Hepatocyte (in vitro differentiated cells): ENCODE data around the gene GRPR. TPM values are rescaled to one million over a fixed set of nuclear protein-coding genes. Genes with fewer than 3 reads are reported as not detected.

ENCODE experiments used
- DNase-seq: peaks from one replicate; pipeline ENCODE4 v3.0.0-alpha.2; 2016; ENCODE audit warnings: low spot score
- H2AFZ ChIP-seq: fragments of 200-600 bp; sonication (generic); 2 replicates; pipeline ENCODE4 v1.6.0; 2016; ENCODE audit warnings: antibody characterized with exemption, mild to moderate bottlenecking
- H3K27ac ChIP-seq: fragments of 200-600 bp; sonication (generic); 2 replicates; pipeline ENCODE4 v1.5.1; 2016; ENCODE audit warnings: mild to moderate bottlenecking
- H3K27me3 ChIP-seq: fragments of 200-600 bp; sonication (generic); 2 replicates; pipeline ENCODE4 v1.6.1; 2016
- H3K36me3 ChIP-seq: fragments of 200-600 bp; sonication (generic); replicated peaks from 2 replicates; pipeline ENCODE4 v1.5.1; 2016; ENCODE audit warnings: low read depth; ENCODE audit not compliant: insufficient read depth
- H3K4me1 ChIP-seq: fragments of 200-600 bp; sonication (generic); 2 replicates; pipeline ENCODE4 v1.5.1; 2016; ENCODE audit warnings: mild to moderate bottlenecking, moderate library complexity; ENCODE audit not compliant: insufficient read depth
- H3K4me2 ChIP-seq: fragments of 200-600 bp; sonication (generic); 2 replicates; pipeline ENCODE4 v1.6.0; 2016
- H3K4me3 ChIP-seq: fragments of 200-600 bp; sonication (generic); 2 replicates; pipeline ENCODE4 v1.5.1; 2016; ENCODE audit warnings: mild to moderate bottlenecking
- H3K79me2 ChIP-seq: fragments of 200-600 bp; sonication (generic); 2 replicates; pipeline ENCODE4 v1.6.0; 2017; ENCODE audit warnings: mild to moderate bottlenecking
- H3K9me2 ChIP-seq: fragments of 200-600 bp; sonication (generic); replicated peaks from 2 replicates; pipeline ENCODE4 v1.6.0; 2017; ENCODE audit warnings: mild to moderate bottlenecking; ENCODE audit not compliant: insufficient read depth
- H3K9me3 ChIP-seq: fragments of 200-600 bp; sonication (generic); 2 replicates; pipeline ENCODE4 v1.5.1; 2016; ENCODE audit warnings: low read depth, mild to moderate bottlenecking
- H4K20me1 ChIP-seq: fragments of 200-600 bp; sonication (generic); 2 replicates; pipeline ENCODE4 v1.6.0; 2016; ENCODE audit warnings: mild to moderate bottlenecking; ENCODE audit not compliant: insufficient read depth, poor library complexity, severe bottlenecking
- CTCF ChIP-seq: fragments of 200-600 bp; sonication (generic); IDR thresholded peaks from 2 replicates; pipeline ENCODE4 v1.5.1; 2016; ENCODE audit warnings: antibody characterized with exemption, mild to moderate bottlenecking; ENCODE audit not compliant: poor library complexity
- EZH2 ChIP-seq: fragments of 200-600 bp; sonication (generic); IDR thresholded peaks from 2 replicates; pipeline ENCODE4 v1.6.1; 2016; ENCODE audit warnings: antibody characterized with exemption, mild to moderate bottlenecking, borderline replicate concordance
- EZH2phosphoT487 ChIP-seq: fragments of 200-600 bp; sonication (generic); IDR thresholded peaks from one replicate; pipeline ENCODE4 v1.6.1; 2018; ENCODE audit warnings: antibody characterized with exemption, mild to moderate bottlenecking, low read depth, moderate library complexity; ENCODE audit not compliant: unreplicated experiment, severe bottlenecking
- WGBS: methylation state at CpG from one replicate; pipeline ENCODE4 v1.1.6; 2016; ENCODE audit warnings: low lambda C conversion rate; ENCODE audit errors: missing lambda C conversion rate; 5-methylcytosine and 5-hydroxymethylcytosine counted together
- polyA plus RNA-seq: library from polyadenylated mRNA; unstranded; fragments of >200 nt; fragmentation: Nextera tagmentation; extraction: Ambion mirVana; gene quantifications from 2 replicates; pipeline ENCODE4 v1.2.1, GENCODE V29; 2016
- total RNA-seq: library from RNA; depleted of rRNA; stranded (reverse); fragments of >200 nt; gene quantifications from 2 replicates; pipeline ENCODE4 v1.2.3, GENCODE V29; 2014

The GRPR gene
- total and polyA plus RNA-seq, 2 experiments from 2014 or later = 3.7 to 3.8 TPM

- TF ChIP-seq EZH2 = no peak
- Histone ChIP-seq H3K27me3 (no peaks in the 10 kb centered on the region), H3K36me3 (no peaks in the 10 kb centered on the region), H3K27ac (no peak overlapping the region), H3K9me2 (no peaks in the 10 kb centered on the region), H4K20me1 (no peaks in the 10 kb centered on the region), H3K9me3 (no peaks in the 10 kb centered on the region), H3K4me1 (no peaks in the 10 kb centered on the region), H2AFZ (no peak overlapping the region), H3K4me2 (no peak overlapping the region), H3K4me3 (no peak overlapping the region), H3K79me2 (no peaks in the 10 kb centered on the region)
- WGBS = 71% methylated on average over 1 of the region's 3 CpGs
- no peak for DNase-seq
Observed at GRCh38 chrX:16164748-16165147, 41.4 kb downstream of the GRPR start.

GRCh38 chrX:16167181-16167580 is 43.8 kb downstream of the GRPR start, which contains the start of gene MAGEB17:
MAGEB17 (plus strand) TSS chrX:16167481; CDS start chrX:16170383, 2,902 bp downstream.
- H3K9me2 ChIP-seq = no peaks in the 10 kb centered on the region
- H3K36me3 ChIP-seq = no peaks in the 10 kb centered on the region
- no peak within 1 kb of the TSS for H3K27ac ChIP-seq
- H3K9me3 ChIP-seq = no peaks in the 10 kb centered on the region
- no peak for DNase-seq
- no peaks in the 10 kb centered on the region for H3K79me2 ChIP-seq
- no peak within 1 kb of the TSS for H2AFZ ChIP-seq
- H3K4me2 ChIP-seq = no peak within 1 kb of the TSS
- no peaks in the 10 kb centered on the region for H3K27me3 ChIP-seq
- 73% methylated on average over 5 of the region's 5 CpGs for WGBS
- TF ChIP-seq EZH2 (no peak), CTCF (no peak), EZH2phosphoT487 (no peak)
- H4K20me1 ChIP-seq = no peaks in the 10 kb centered on the region
- H3K4me3 ChIP-seq = no peak within 1 kb of the TSS
- no peaks in the 10 kb centered on the region for H3K4me1 ChIP-seq

GRCh38 chrX:16171039-16171438 is 47.7 kb downstream of the GRPR start:
- H3K79me2 ChIP-seq = no peaks in the 10 kb centered on the region
- no peaks in the 10 kb centered on the region for H4K20me1 ChIP-seq
- H2AFZ ChIP-seq = no peak overlapping the region
- H3K4me3 ChIP-seq = no peak overlapping the region
- H3K4me1 ChIP-seq = no peaks in the 10 kb centered on the region
- DNase-seq = no peak
- no peaks in the 10 kb centered on the region for H3K9me3 ChIP-seq
- 98% methylated on average over 9 of the region's 9 CpGs for WGBS
- no peak overlapping the region for H3K4me2 ChIP-seq
- no peaks in the 10 kb centered on the region for H3K36me3 ChIP-seq
- H3K9me2 ChIP-seq = no peaks in the 10 kb centered on the region
- H3K27me3 ChIP-seq = no peaks in the 10 kb centered on the region
- no peak for TF ChIP-seq EZH2
- no peak for TF ChIP-seq CTCF
- no peak for TF ChIP-seq EZH2phosphoT487
- H3K27ac ChIP-seq = no peak overlapping the region

GRCh38 chrX:16171944-16172343 is 48.6 kb downstream of the GRPR start:
- Histone ChIP-seq H2AFZ (no peak overlapping the region), H3K79me2 (no peaks in the 10 kb centered on the region), H3K9me3 (no peaks in the 10 kb centered on the region), H3K9me2 (no peaks in the 10 kb centered on the region), H3K4me1 (no peaks in the 10 kb centered on the region), H3K27ac (no peak overlapping the region), H4K20me1 (no peaks in the 10 kb centered on the region), H3K4me2 (no peak overlapping the region), H3K27me3 (no peaks in the 10 kb centered on the region), H3K36me3 (no peaks in the 10 kb centered on the region), H3K4me3 (no peak overlapping the region)
- no peak for DNase-seq
- WGBS = 96% methylated on average over 4 of the region's 4 CpGs
- TF ChIP-seq EZH2phosphoT487 = no peak
- no peak for TF ChIP-seq EZH2
- no peak for TF ChIP-seq CTCF
